HepG2 (cell line): Measurements from ENCODE around the gene RORC. TPM values are rescaled to one million over a fixed set of nuclear protein-coding genes. Genes with fewer than 3 reads are reported as not detected.

Experiments
- ATAC-seq: fragments of 200-7000 bp; cut with Tn5 transposase; 3 replicates; pipeline ENCODE4 v1.9.1; 2020; ENCODE audit warnings: mild to moderate bottlenecking, moderate library complexity
- BruUV-seq: library from RNA; stranded (reverse); fragments of 400-500 nt; replicated peaks from 2 replicates; lab custom pipeline; 2021; lab: Mats Ljungman, UMichigan
- CTCF ChIA-PET: fragments of 300-600 bp; formaldehyde crosslinking; extraction: SDS; loops from one replicate; lab custom pipeline; 2021; ENCODE audit warnings: low total read pairs, inconsistent platforms, low intra/inter-chr PET ratio; lab: Yijun Ruan, JAX
- POLR2A ChIA-PET: fragments of 350-600 bp; sonication (Branson Sonifier 250); formaldehyde crosslinking; loops from one replicate; lab custom pipeline; 2020; ENCODE audit warnings: antibody characterized with exemption, inconsistent platforms; lab: Yijun Ruan, JAX
- DNase-seq: peaks from one replicate; pipeline ENCODE4 v3.0.0-alpha.2; 2015; ENCODE audit warnings: low spot score
- FAIRE-seq: peaks from 3 replicates; lab custom pipeline; 2011; peaks lifted over from hg19 to GRCh38; lab: Jason Lieb, UNC
- H2AFZ ChIP-seq: one replicate; pipeline ENCODE4 v1.6.1; 2011; ENCODE audit warnings: low read length, inconsistent platforms
- H3K27ac ChIP-seq: fragments of 300-600 bp; 3 replicates; pipeline ENCODE4 v1.8.0; 2011; ENCODE audit warnings: mixed run types, mild to moderate bottlenecking, mixed read lengths, low read length, inconsistent platforms; ENCODE audit not compliant: insufficient read depth; ENCODE audit errors: extremely low read length
- H3K27me3 ChIP-seq, 2 experiments: fragments of 200-600 bp in 1 of 2; 2 replicates in 1 of 2; 3 replicates in 1 of 2; pipeline versions ENCODE4 v1.6.0 to v1.8.0; 2011; ENCODE audit warnings: low read length in 2 of 2, mild to moderate bottlenecking in 2 of 2, moderate library complexity in 2 of 2, inconsistent platforms in 1 of 2; ENCODE audit not compliant: insufficient read depth in 2 of 2, control insufficient read depth in 1 of 2
- H3K36me3 ChIP-seq, 2 experiments: fragments of 200-600 bp in 1 of 2; replicated peaks in 1 of 2; 2 replicates in 1 of 2; 3 replicates in 1 of 2; pipeline versions ENCODE4 v1.5.1 to v1.8.0; 2011; ENCODE audit warnings: low read length in 2 of 2, inconsistent platforms in 1 of 2; ENCODE audit not compliant: insufficient read depth in 2 of 2, control insufficient read depth in 1 of 2
- H3K4me1 ChIP-seq: 2 replicates; pipeline ENCODE4 v1.5.1; 2012; ENCODE audit warnings: low read length, inconsistent platforms; ENCODE audit not compliant: insufficient read depth
- H3K4me2 ChIP-seq: 2 replicates; pipeline ENCODE4 v1.6.0; 2011; ENCODE audit warnings: low read depth, low read length, inconsistent platforms
- H3K4me3 ChIP-seq, 3 experiments: fragments of 200-600 bp in 1 of 3; sonication (generic), shearing (Covaris generic) in 1 of 3; replicated peaks in 1 of 3; 2 replicates each; pipeline ENCODE4 v1.5.1; 2011 to 2016; ENCODE audit warnings: low read length in 3 of 3, inconsistent platforms in 2 of 3, low read depth in 2 of 3, mild to moderate bottlenecking in 2 of 3, control low read depth in 1 of 3, mixed read lengths in 1 of 3; ENCODE audit not compliant: insufficient read depth in 1 of 3
- H3K79me2 ChIP-seq: one replicate; pipeline ENCODE4 v1.6.1; 2011; ENCODE audit warnings: low read length, inconsistent platforms; ENCODE audit not compliant: insufficient read depth
- H3K9ac ChIP-seq: 2 replicates; pipeline ENCODE4 v1.6.0; 2011; ENCODE audit warnings: mild to moderate bottlenecking, low read depth, low read length, inconsistent platforms; ENCODE audit not compliant: insufficient read depth
- H3K9me3 ChIP-seq: 2 replicates; pipeline ENCODE4 v1.5.1; 2012; ENCODE audit warnings: mild to moderate bottlenecking, low read length
- H4K20me1 ChIP-seq: 2 replicates; pipeline ENCODE4 v1.6.0; 2011; ENCODE audit warnings: inconsistent platforms, mild to moderate bottlenecking, low read length, moderate library complexity; ENCODE audit not compliant: insufficient read depth
- KDM5A ChIP-seq: fragments of 200-600 bp; sonication (generic); IDR thresholded peaks from 2 replicates; pipeline ENCODE4 v1.7.0; 2018; ENCODE audit warnings: antibody characterized with exemption, mild to moderate bottlenecking, low read length, borderline replicate concordance
- MBNL3 ChIP-seq: fragments of 250-450 bp; sonication (Bioruptor Pico); conservative IDR thresholded peaks from 2 replicates; pipeline ENCODE4 v1.8.0; 2022; ENCODE audit warnings: mild to moderate bottlenecking, inconsistent platforms
- PHF8 ChIP-seq: sonication (generic); formaldehyde crosslinking; IDR thresholded peaks from 2 replicates; pipeline ENCODE4 v1.5.0; 2020; ENCODE audit warnings: missing genetic modification reagents
- SMAD1 ChIP-seq: sonication (generic); formaldehyde crosslinking; IDR thresholded peaks from 2 replicates; pipeline ENCODE4 v1.4.0; 2020; ENCODE audit warnings: missing genetic modification reagents, low read depth, mild to moderate bottlenecking, borderline replicate concordance
- SNAPC2 ChIP-seq: sonication (generic); formaldehyde crosslinking; IDR thresholded peaks from 2 replicates; pipeline ENCODE4 v1.8.1; 2022; ENCODE audit warnings: mild to moderate bottlenecking, missing genetic modification reagents
- TGIF2 ChIP-seq: IDR thresholded peaks from 2 replicates; pipeline ENCODE4 v1.6.1; 2016; ENCODE audit warnings: control low read depth, missing compliant biosample characterization
- ZNF20 ChIP-seq: sonication (generic); formaldehyde crosslinking; IDR thresholded peaks from 2 replicates; pipeline ENCODE4 v1.4.0; 2020; ENCODE audit warnings: mild to moderate bottlenecking, moderate library complexity, missing genetic modification reagents
- ZNF510 ChIP-seq: sonication (generic); formaldehyde crosslinking; IDR thresholded peaks from 2 replicates; pipeline ENCODE4 v1.4.0; 2020; ENCODE audit warnings: low read depth, mild to moderate bottlenecking, missing genetic modification reagents
- ZNF563 ChIP-seq: sonication (generic); formaldehyde crosslinking; IDR thresholded peaks from 2 replicates; pipeline ENCODE4 v1.8.0; 2022; ENCODE audit warnings: mild to moderate bottlenecking, moderate library complexity, missing genetic modification reagents
- ZSCAN29 ChIP-seq: sonication (generic); formaldehyde crosslinking; conservative IDR thresholded peaks from 2 replicates; pipeline ENCODE4 v1.4.0; 2020; ENCODE audit warnings: mild to moderate bottlenecking, missing genetic modification reagents
- WGBS: methylation state at CpG from one replicate; pipeline ENCODE4 v1.1.6; 2017; ENCODE audit warnings: low lambda C conversion rate; 5-methylcytosine and 5-hydroxymethylcytosine counted together
- in situ Hi-C: cut with HindIII; loops from 2 replicates; pipeline ENCODE4 v1.10.0; 2017; ENCODE audit warnings: low pct_unique_long_range_greater_than_20kb; ENCODE audit not compliant: extremely low pct_ligation_motif_present
- intact Hi-C: fragments of 100-400 bp; cut with micrococcal nuclease; formaldehyde crosslinking; loops from one replicate; pipeline ENCODE4 v1.10.0; 2022; ENCODE audit not compliant: unreplicated experiment
- polyA plus RNA-seq, 8 experiments: library from polyadenylated mRNA; depleted of rRNA in 3 of 8; stranded (reverse) in 7 of 8; unstranded in 1 of 8; fragments of >200 nt; fragmentation: Illumina TruSeq in 4 of 8; extraction: Trizol in 4 of 8; gene quantifications; 2 replicates each; pipeline versions ENCODE4 v1.2.1 to v1.2.3, GENCODE V29; 2011 to 2016; ENCODE audit warnings: low read depth in 4 of 8, missing spikeins in 1 of 8, mixed read lengths in 1 of 8; ENCODE audit not compliant: insufficient read depth in 1 of 8
- total RNA-seq, 5 experiments: library from RNA; depleted of rRNA; stranded (reverse); fragments of >200 nt; fragmentation: Illumina TruSeq; extraction: Trizol; gene quantifications; 2 replicates each; pipeline ENCODE4 v1.2.3, GENCODE V29; 2016; ENCODE audit warnings: low read depth in 1 of 5
- TF ChIP-seq, protein P1 (sequence below): sonication (generic); formaldehyde crosslinking; IDR thresholded peaks from 2 replicates; pipeline ENCODE4 v1.4.0; 2020; ENCODE audit warnings: mild to moderate bottlenecking, missing genetic modification reagents
- TF ChIP-seq, protein P2 (sequence below): sonication (generic); formaldehyde crosslinking; IDR thresholded peaks from 2 replicates; pipeline ENCODE4 v1.5.0; 2020; ENCODE audit warnings: mild to moderate bottlenecking, missing genetic modification reagents, borderline replicate concordance
- TF ChIP-seq, protein P3 (sequence below): sonication (generic); formaldehyde crosslinking; IDR thresholded peaks from 2 replicates; pipeline ENCODE4 v1.8.0; 2022; ENCODE audit warnings: low read depth, missing genetic modification reagents
- TF ChIP-seq, protein P4 (sequence below): sonication (generic); formaldehyde crosslinking; IDR thresholded peaks from 2 replicates; pipeline ENCODE4 v1.5.0; 2020; ENCODE audit warnings: missing genetic modification reagents

Gene RORC
- total and polyA plus RNA-seq, 2 of the 13 experiments (the other 11 are each of a cell fraction or from before 2014, with no cell fraction given) = 2.5 to 6.5 TPM

DNA sequence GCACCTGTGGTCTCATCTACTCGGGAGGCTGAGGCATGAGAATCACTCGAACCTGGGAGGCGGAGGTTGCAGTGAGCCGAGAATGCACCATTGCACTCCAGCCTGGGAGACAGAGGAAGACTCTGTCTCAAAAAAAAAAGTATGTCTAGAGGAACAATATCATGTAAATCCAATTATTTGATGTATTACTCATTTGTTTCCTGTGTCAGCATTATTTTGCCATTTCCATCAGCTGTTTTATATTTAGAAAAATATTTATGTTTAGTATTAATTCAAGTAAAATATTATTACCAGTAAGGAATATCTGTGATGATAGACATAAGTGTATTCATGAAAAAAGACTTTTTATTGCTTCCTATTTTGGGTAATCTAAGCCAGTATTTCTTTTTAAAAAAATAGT is 54.3 kb downstream of the RORC start (continued):
- no peak for TF ChIP-seq SMAD1

DNA sequence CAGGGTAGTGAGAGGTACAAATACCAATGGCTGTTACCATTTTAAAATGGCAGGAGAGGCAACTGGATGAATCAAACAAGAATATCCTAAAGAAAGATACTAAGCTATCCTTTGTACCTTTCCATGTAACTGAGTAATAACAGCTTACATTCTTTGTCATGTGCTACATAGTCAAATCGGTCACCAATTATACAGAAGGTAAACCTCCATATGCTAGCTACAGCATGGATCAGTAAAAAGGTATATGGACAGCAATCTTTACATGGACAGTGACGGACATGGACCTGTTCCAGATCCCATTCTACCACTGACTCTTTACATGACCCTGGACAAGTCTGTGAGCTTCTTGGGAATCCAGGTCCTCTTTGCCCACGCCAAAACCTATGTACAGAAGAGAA is 54.9 kb downstream of the RORC start:
- Histone ChIP-seq H3K27ac (no peak overlapping the region), H2AFZ (no peak overlapping the region), H3K27me3 (no peaks in the 10 kb centered on the region), H3K36me3 (no peaks in the 10 kb centered on the region; a peak in 1 of 5 replicates), H3K4me3 (no peak overlapping the region), H3K9me3 (no peaks in the 10 kb centered on the region), H3K9ac (no peak overlapping the region), H3K4me1 (no peaks in the 10 kb centered on the region), H3K4me2 (no peak overlapping the region), H3K79me2 (no peaks in the 10 kb centered on the region), H4K20me1 (no peaks in the 10 kb centered on the region)
- DNase-seq = no peak
- POLR2A ChIA-PET = interaction anchor here (1.4 kb wide), 1 partner anchor 14 kb away, joined by 3 read pairs; the partner anchor contains the start of gene MRPL9
- no peak for TF ChIP-seq TGIF2 (CRISPR knock-in tag)
- no peak for TF ChIP-seq PHF8 (CRISPR knock-in tag)
- TF ChIP-seq, protein P1, sequence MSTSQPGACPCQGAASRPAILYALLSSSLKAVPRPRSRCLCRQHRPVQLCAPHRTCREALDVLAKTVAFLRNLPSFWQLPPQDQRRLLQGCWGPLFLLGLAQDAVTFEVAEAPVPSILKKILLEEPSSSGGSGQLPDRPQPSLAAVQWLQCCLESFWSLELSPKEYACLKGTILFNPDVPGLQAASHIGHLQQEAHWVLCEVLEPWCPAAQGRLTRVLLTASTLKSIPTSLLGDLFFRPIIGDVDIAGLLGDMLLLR (CRISPR knock-in tag) = no peak
- no peak for TF ChIP-seq MBNL3
- TF ChIP-seq ZNF563 (CRISPR knock-in tag) = no peak
- no peak for TF ChIP-seq KDM5A
- no peak for TF ChIP-seq ZNF510 (CRISPR knock-in tag)
- TF ChIP-seq SNAPC2 = no peak
- TF ChIP-seq ZNF20 = no peak
- TF ChIP-seq ZSCAN29 (CRISPR knock-in tag) = no peak
- TF ChIP-seq, protein P2, sequence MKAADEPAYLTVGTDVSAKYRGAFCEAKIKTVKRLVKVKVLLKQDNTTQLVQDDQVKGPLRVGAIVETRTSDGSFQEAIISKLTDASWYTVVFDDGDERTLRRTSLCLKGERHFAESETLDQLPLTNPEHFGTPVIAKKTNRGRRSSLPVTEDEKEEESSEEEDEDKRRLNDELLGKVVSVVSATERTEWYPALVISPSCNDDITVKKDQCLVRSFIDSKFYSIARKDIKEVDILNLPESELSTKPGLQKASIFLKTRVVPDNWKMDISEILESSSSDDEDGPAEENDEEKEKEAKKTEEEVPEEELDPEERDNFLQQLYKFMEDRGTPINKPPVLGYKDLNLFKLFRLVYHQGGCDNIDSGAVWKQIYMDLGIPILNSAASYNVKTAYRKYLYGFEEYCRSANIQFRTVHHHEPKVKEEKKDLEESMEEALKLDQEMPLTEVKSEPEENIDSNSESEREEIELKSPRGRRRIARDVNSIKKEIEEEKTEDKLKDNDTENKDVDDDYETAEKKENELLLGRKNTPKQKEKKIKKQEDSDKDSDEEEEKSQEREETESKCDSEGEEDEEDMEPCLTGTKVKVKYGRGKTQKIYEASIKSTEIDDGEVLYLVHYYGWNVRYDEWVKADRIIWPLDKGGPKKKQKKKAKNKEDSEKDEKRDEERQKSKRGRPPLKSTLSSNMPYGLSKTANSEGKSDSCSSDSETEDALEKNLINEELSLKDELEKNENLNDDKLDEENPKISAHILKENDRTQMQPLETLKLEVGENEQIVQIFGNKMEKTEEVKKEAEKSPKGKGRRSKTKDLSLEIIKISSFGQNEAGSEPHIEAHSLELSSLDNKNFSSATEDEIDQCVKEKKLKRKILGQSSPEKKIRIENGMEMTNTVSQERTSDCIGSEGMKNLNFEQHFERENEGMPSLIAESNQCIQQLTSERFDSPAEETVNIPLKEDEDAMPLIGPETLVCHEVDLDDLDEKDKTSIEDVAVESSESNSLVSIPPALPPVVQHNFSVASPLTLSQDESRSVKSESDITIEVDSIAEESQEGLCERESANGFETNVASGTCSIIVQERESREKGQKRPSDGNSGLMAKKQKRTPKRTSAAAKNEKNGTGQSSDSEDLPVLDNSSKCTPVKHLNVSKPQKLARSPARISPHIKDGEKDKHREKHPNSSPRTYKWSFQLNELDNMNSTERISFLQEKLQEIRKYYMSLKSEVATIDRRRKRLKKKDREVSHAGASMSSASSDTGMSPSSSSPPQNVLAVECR = no peak
- TF ChIP-seq, protein P3, sequence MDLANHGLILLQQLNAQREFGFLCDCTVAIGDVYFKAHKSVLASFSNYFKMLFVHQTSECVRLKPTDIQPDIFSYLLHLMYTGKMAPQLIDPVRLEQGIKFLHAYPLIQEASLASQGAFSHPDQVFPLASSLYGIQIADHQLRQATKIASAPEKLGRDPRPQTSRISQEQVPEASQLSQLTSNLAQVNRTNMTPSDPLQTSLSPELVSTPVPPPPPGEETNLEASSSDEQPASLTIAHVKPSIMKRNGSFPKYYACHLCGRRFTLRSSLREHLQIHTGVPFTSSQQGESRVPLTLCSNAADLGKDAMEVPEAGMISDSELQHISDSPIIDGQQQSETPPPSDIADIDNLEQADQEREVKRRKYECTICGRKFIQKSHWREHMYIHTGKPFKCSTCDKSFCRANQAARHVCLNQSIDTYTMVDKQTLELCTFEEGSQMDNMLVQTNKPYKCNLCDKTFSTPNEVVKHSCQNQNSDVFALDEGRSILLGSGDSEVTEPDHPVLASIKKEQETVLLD = no peak
- TF ChIP-seq, protein P4, sequence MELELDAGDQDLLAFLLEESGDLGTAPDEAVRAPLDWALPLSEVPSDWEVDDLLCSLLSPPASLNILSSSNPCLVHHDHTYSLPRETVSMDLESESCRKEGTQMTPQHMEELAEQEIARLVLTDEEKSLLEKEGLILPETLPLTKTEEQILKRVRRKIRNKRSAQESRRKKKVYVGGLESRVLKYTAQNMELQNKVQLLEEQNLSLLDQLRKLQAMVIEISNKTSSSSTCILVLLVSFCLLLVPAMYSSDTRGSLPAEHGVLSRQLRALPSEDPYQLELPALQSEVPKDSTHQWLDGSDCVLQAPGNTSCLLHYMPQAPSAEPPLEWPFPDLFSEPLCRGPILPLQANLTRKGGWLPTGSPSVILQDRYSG (CRISPR knock-in tag) = no peak
- CTCF ChIA-PET = no interaction called here
- no peak for ATAC-seq
- in situ Hi-C loops (no loop called here), intact Hi-C loops (no loop called here)
- no peak for FAIRE-seq
- BruUV-seq = no TSS peak
- WGBS = 74% methylated on average over 3 of the region's 3 CpGs
